ENCODE results near the gene EFTUD2.

EFTUD2 gene

GRCh38 chr17:44871556-44871955, 27.7 kb downstream of the EFTUD2 start:
- no peak overlapping the region for H3K4me3 ChIP-seq (ENCODE audit: low read depth, low read length)
- no peak for TF ChIP-seq CTCF (IDR thresholded peaks at IDR 0.05; ENCODE audit: low read depth, low read length, missing control alignments)
- no peak for DNase-seq (ENCODE audit: low read depth)

DNA sequence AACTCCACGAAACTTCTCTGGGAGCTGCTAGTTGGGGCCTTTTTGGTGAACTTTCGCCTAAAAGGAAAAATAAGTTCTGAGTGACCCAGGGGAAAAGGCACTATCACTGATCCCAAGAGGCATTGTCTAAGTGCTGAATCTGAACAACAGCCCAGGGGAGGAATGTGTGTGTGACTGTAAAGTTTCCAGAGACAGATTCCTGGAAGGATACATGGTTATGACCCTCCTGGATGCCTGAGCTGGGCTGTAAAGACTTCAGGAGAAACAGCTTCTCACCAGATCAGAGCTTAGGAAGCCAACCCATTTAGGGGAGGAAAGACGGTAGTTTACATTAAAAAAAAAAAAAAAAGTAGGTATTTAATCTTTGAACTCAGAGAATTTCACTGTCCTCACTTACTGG, 31.4 kb downstream of the EFTUD2 start:
- no peak for DNase-seq (ENCODE audit: low read depth)
- H3K4me3 ChIP-seq (ENCODE audit: low read depth, low read length), result no peak overlapping the region
- no peak for TF ChIP-seq CTCF (IDR thresholded peaks at IDR 0.05; ENCODE audit: low read depth, low read length, missing control alignments)

DNA sequence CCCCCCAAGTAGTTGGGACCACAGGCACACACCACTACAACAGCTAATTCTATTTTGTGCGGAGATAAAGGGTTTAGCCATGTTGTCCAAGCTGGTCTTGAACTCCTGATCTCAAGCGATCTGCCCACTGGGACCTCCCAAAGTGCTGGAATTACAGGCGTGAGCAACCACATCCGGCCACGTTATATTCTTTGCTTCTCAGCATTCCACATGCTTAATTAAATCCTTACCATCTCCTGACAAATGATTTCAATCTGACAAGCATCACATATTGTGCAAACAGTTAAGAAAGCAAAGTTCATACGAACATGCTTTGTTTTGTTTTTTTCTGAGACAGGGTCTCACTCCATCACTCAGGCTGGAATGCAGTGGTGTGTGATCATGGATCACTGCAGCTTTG, 33.3 kb downstream of the EFTUD2 start:
- no peak for TF ChIP-seq CTCF (IDR thresholded peaks at IDR 0.05; ENCODE audit: low read depth, low read length, missing control alignments)
- no peak overlapping the region for H3K4me3 ChIP-seq (ENCODE audit: low read depth, low read length)
- no peak for DNase-seq (ENCODE audit: low read depth)

- H3K4me3 ChIP-seq (ENCODE audit: low read depth, low read length), result no peak overlapping the region
- TF ChIP-seq CTCF (IDR thresholded peaks at IDR 0.05; ENCODE audit: low read depth, low read length, missing control alignments), result peak; percentile 76
- DNase-seq (ENCODE audit: low read depth), result peak; percentile 29
Measured at GRCh38 chr17:44865231-44865660, 34.0 kb downstream of the EFTUD2 start.

- no peak for DNase-seq (ENCODE audit: low read depth)
- no peak overlapping the region for H3K4me3 ChIP-seq (ENCODE audit: low read depth, low read length)
- TF ChIP-seq CTCF (IDR thresholded peaks at IDR 0.05; ENCODE audit: low read depth, low read length, missing control alignments), result no peak
Measured at GRCh38 chr17:44864831-44865230, 34.4 kb downstream of the EFTUD2 start.

DNA sequence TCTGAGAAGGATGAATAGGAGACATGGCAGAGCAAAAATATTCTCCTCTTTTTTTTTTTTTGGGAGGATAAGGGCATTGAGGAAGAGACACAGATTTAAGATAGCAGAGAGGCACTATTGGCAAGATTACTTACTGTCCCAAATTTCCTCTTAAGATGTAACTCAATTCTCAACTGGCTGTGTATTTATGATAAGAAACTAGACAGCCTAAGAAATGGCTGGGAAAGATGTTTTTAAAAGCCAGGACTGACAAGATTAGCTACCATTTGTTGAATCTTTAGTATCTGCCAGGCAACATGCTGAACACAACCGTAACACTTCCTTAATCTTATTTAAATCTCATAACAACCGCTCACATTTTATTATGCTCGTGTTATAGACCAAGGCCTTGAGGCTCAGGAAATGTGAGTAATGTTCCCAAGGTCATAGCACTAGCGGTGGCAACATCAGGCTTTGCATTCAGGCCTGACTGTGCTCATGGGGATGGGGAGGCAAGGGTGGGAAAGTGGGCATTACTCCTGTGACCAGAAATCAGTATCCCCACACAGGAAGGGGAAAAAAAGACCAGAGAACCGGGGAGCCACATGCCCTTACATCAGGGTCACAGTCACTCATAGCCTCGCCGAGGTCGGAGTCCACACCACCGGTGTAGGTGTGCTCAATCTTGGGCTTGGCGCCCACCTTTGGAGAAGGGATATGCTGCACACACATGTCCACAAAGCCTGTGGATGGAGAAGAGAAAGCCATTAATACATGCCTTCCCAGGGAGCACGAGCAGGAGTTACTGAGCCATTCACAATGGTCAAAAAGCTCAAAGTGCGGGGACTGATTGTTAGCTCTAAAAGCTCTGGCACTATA, 36.0 kb downstream of the EFTUD2 start:
- TF ChIP-seq CTCF (IDR thresholded peaks at IDR 0.05; ENCODE audit: low read depth, low read length, missing control alignments), result no peak
- no peak for DNase-seq (ENCODE audit: low read depth)
- no peak overlapping the region for H3K4me3 ChIP-seq (ENCODE audit: low read depth, low read length)
